HEK293 (cell line): Measurements from ENCODE around the gene SARNP.

Experiments
- CTCF ChIA-PET: fragments of 350-600 bp; formaldehyde crosslinking; extraction: SDS; loops from one replicate; lab custom pipeline; 2021; ENCODE audit warnings: antibody characterized with exemption; lab: Yijun Ruan, JAX
- POLR2A ChIA-PET: fragments of 300-600 bp; formaldehyde crosslinking; extraction: SDS; loops from one replicate; lab custom pipeline; 2020; ENCODE audit warnings: antibody characterized with exemption, inconsistent platforms; lab: Yijun Ruan, JAX
- H3K27ac ChIP-seq: fragments of 200-500 bp; sonication (Bioruptor generic); 2 replicates; pipeline ENCODE4 v1.5.1; 2014; ENCODE audit warnings: low read depth, low read length, control low read depth, inconsistent platforms; ENCODE audit errors: extremely low read depth
- H3K36me3 ChIP-seq, 2 experiments: fragments of 200-500 bp in 1 of 2; sonication (Bioruptor generic) in 1 of 2; 1 replicate in 1 of 2; 2 replicates in 1 of 2; pipeline ENCODE4 v1.5.1; 2014 to 2017; ENCODE audit warnings: inconsistent platforms in 2 of 2, low read length in 2 of 2; ENCODE audit not compliant: control insufficient read depth in 2 of 2, insufficient read depth in 1 of 2
- H3K4me1 ChIP-seq: fragments of 200-500 bp; sonication (Bioruptor generic); 2 replicates; pipeline ENCODE4 v1.5.1; 2014; ENCODE audit warnings: mild to moderate bottlenecking, low read length, inconsistent platforms; ENCODE audit not compliant: control insufficient read depth, insufficient read depth
- H3K4me3 ChIP-seq: 2 replicates; pipeline ENCODE4 v1.5.1; 2011; ENCODE audit warnings: low read depth, mild to moderate bottlenecking, control low read depth, low read length, moderate library complexity
- H3K9me3 ChIP-seq: fragments of 200-500 bp; sonication (Bioruptor generic); 2 replicates; pipeline ENCODE4 v1.5.1; 2014; ENCODE audit warnings: low read depth, low read length, inconsistent platforms; ENCODE audit not compliant: control insufficient read depth, insufficient read depth
- ELK4 ChIP-seq: IDR thresholded peaks from 2 replicates; pipeline ENCODE4 v1.6.1; 2011; ENCODE audit warnings: mild to moderate bottlenecking, low read depth, low read length, borderline replicate concordance
- GLI2 ChIP-seq: fragments of 450-650 bp; formaldehyde crosslinking; IDR thresholded peaks from 2 replicates; pipeline ENCODE4; 2017; ENCODE audit warnings: missing biosample characterization, missing genetic modification characterization, low read depth, borderline replicate concordance
- GLIS2 ChIP-seq: fragments of 450-650 bp; formaldehyde crosslinking; IDR thresholded peaks from 2 replicates; pipeline ENCODE4 v1.5.1; 2016; ENCODE audit warnings: missing biosample characterization, missing genetic modification characterization
- HIC1 ChIP-seq: fragments of 450-650 bp; formaldehyde crosslinking; IDR thresholded peaks from 2 replicates; pipeline ENCODE4 v1.5.1; 2016; ENCODE audit warnings: missing biosample characterization, missing genetic modification characterization
- HOXC10 ChIP-seq: sonication (generic); formaldehyde crosslinking; IDR thresholded peaks from 2 replicates; pipeline ENCODE4 v1.8.1; 2023; ENCODE audit warnings: mild to moderate bottlenecking, missing genetic modification reagents
- KLF17 ChIP-seq: fragments of 450-650 bp; formaldehyde crosslinking; IDR thresholded peaks from 2 replicates; pipeline ENCODE4 v1.5.1; 2016; ENCODE audit warnings: missing biosample characterization, missing genetic modification characterization
- KLF7 ChIP-seq: fragments of 450-650 bp; formaldehyde crosslinking; IDR thresholded peaks from 2 replicates; pipeline ENCODE4 v1.5.1; 2016; ENCODE audit warnings: missing biosample characterization, missing genetic modification characterization, borderline replicate concordance
- KLF8 ChIP-seq: fragments of 450-650 bp; formaldehyde crosslinking; IDR thresholded peaks from 2 replicates; pipeline ENCODE4 v1.5.1; 2016; ENCODE audit warnings: missing biosample characterization, missing genetic modification characterization
- KLF9 ChIP-seq: fragments of 450-650 bp; formaldehyde crosslinking; IDR thresholded peaks from 2 replicates; pipeline ENCODE4 v1.5.1; 2016; ENCODE audit warnings: missing biosample characterization, missing genetic modification characterization, low read depth
- MZF1 ChIP-seq: fragments of 450-650 bp; formaldehyde crosslinking; IDR thresholded peaks from 2 replicates; pipeline ENCODE4 v1.5.1; 2017; ENCODE audit warnings: missing biosample characterization, missing genetic modification characterization, borderline replicate concordance
- TCF7L2 ChIP-seq: IDR thresholded peaks from 2 replicates; pipeline ENCODE4 v1.6.1; 2011; ENCODE audit warnings: low read depth, mild to moderate bottlenecking, inconsistent platforms, low read length, moderate library complexity, borderline replicate concordance
- WT1 ChIP-seq: fragments of 450-650 bp; formaldehyde crosslinking; IDR thresholded peaks from 2 replicates; pipeline ENCODE4 v1.5.1; 2016; ENCODE audit warnings: missing biosample characterization, missing genetic modification characterization
- ZBTB17 ChIP-seq: fragments of 450-650 bp; formaldehyde crosslinking; IDR thresholded peaks from 2 replicates; pipeline ENCODE4 v1.5.1; 2016; ENCODE audit warnings: missing biosample characterization, missing genetic modification characterization
- ZBTB20 ChIP-seq: fragments of 450-650 bp; formaldehyde crosslinking; IDR thresholded peaks from 2 replicates; pipeline ENCODE4 v1.5.1; 2016; ENCODE audit warnings: missing biosample characterization, missing genetic modification characterization
- ZNF121 ChIP-seq: fragments of 450-650 bp; formaldehyde crosslinking; IDR thresholded peaks from 2 replicates; pipeline ENCODE4 v1.5.1; 2016; ENCODE audit warnings: missing biosample characterization, missing genetic modification characterization
- ZNF146 ChIP-seq: fragments of 450-650 bp; formaldehyde crosslinking; IDR thresholded peaks from 2 replicates; pipeline ENCODE4 v1.5.1; 2016; ENCODE audit warnings: missing biosample characterization, missing genetic modification characterization
- ZNF169 ChIP-seq: fragments of 450-650 bp; formaldehyde crosslinking; IDR thresholded peaks from 2 replicates; pipeline ENCODE4 v1.5.1; 2016; ENCODE audit warnings: missing biosample characterization, missing genetic modification characterization
- ZNF2 ChIP-seq: fragments of 450-650 bp; formaldehyde crosslinking; IDR thresholded peaks from 2 replicates; pipeline ENCODE4 v1.5.1; 2016; ENCODE audit warnings: missing biosample characterization, missing genetic modification characterization
- ZNF24 ChIP-seq: fragments of 450-650 bp; formaldehyde crosslinking; IDR thresholded peaks from 2 replicates; pipeline ENCODE4 v1.5.1; 2016; ENCODE audit warnings: missing biosample characterization, missing genetic modification characterization
- ZNF248 ChIP-seq: fragments of 450-650 bp; formaldehyde crosslinking; IDR thresholded peaks from 2 replicates; pipeline ENCODE4 v1.5.1; 2017; ENCODE audit warnings: missing biosample characterization, missing genetic modification characterization
- ZNF394 ChIP-seq: fragments of 450-650 bp; formaldehyde crosslinking; IDR thresholded peaks from 2 replicates; pipeline ENCODE4 v1.5.1; 2016; ENCODE audit warnings: missing biosample characterization, missing genetic modification characterization, mild to moderate bottlenecking, moderate library complexity, borderline replicate concordance
- ZNF404 ChIP-seq: fragments of 450-650 bp; formaldehyde crosslinking; IDR thresholded peaks from 2 replicates; pipeline ENCODE4 v1.5.1; 2017; ENCODE audit warnings: missing biosample characterization, missing genetic modification characterization
- ZNF416 ChIP-seq: fragments of 450-650 bp; formaldehyde crosslinking; IDR thresholded peaks from 2 replicates; pipeline ENCODE4 v1.5.1; 2016; ENCODE audit warnings: missing biosample characterization, missing genetic modification characterization
- ZNF473 ChIP-seq: fragments of 450-650 bp; formaldehyde crosslinking; IDR thresholded peaks from 2 replicates; pipeline ENCODE4 v1.5.1; 2017; ENCODE audit warnings: missing biosample characterization, missing genetic modification characterization
- ZNF555 ChIP-seq: fragments of 450-650 bp; formaldehyde crosslinking; conservative IDR thresholded peaks from 2 replicates; pipeline ENCODE4 v1.5.1; 2017; ENCODE audit warnings: missing biosample characterization, mild to moderate bottlenecking, missing genetic modification characterization, inconsistent platforms
- ZNF658 ChIP-seq: fragments of 450-650 bp; formaldehyde crosslinking; IDR thresholded peaks from 2 replicates; pipeline ENCODE4; 2016; ENCODE audit warnings: missing biosample characterization, missing genetic modification characterization
- ZNF76 ChIP-seq: fragments of 450-650 bp; formaldehyde crosslinking; IDR thresholded peaks from 2 replicates; pipeline ENCODE4; 2016; ENCODE audit warnings: low read depth, missing biosample characterization, missing genetic modification characterization, borderline replicate concordance
- ZNF843 ChIP-seq: fragments of 450-650 bp; formaldehyde crosslinking; IDR thresholded peaks from 2 replicates; pipeline ENCODE4 v1.5.1; 2016; ENCODE audit warnings: missing biosample characterization, missing genetic modification characterization
- ZXDB ChIP-seq: fragments of 450-650 bp; formaldehyde crosslinking; IDR thresholded peaks from 2 replicates; pipeline ENCODE4 v1.5.1; 2016; ENCODE audit warnings: missing biosample characterization, missing genetic modification characterization
- TF ChIP-seq, protein P1 (sequence below): fragments of 450-650 bp; formaldehyde crosslinking; IDR thresholded peaks from 2 replicates; pipeline ENCODE4 v1.5.1; 2016; ENCODE audit warnings: missing biosample characterization, missing genetic modification characterization

SARNP gene

GRCh38 chr12:55818140-55818728 lies 710 bp upstream of the SARNP start:
- peak; percentile 14; the same call in 1 of the 2 replicates for TF ChIP-seq GLIS2 (tag by site-specific recombination)
- 0 out of 2 replicates have a peak, but pooled peaks have one; percentile 40 for TF ChIP-seq ZNF76 (tag by site-specific recombination)
- TF ChIP-seq ZXDB (tag by site-specific recombination) = peak; percentile 6; the same call in 1 of the 2 replicates
- peak; percentile 34; the same call in 1 of the 2 replicates for TF ChIP-seq KLF17 (tag by site-specific recombination)
- TF ChIP-seq, protein P1, sequence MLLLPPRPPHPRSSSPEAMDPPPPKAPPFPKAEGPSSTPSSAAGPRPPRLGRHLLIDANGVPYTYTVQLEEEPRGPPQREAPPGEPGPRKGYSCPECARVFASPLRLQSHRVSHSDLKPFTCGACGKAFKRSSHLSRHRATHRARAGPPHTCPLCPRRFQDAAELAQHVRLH (tag by site-specific recombination) = peak; percentile 31; the same call in 1 of the 2 replicates
- peak; percentile 27; the same call in 1 of the 2 replicates for TF ChIP-seq ZNF843
- TF ChIP-seq ZBTB17 (tag by site-specific recombination) = peak; percentile 36; the same call in 1 of the 2 replicates
- no peak for TF ChIP-seq ZNF121 (tag by site-specific recombination)
- TF ChIP-seq ZNF2 (tag by site-specific recombination) = peak; percentile 50; the same call in 1 of the 2 replicates
- TF ChIP-seq ZNF169 (tag by site-specific recombination) = no peak
- TF ChIP-seq KLF8 (tag by site-specific recombination) = peak; percentile 91
- no peak for TF ChIP-seq ZNF416 (tag by site-specific recombination)
- peak; percentile 80 for TF ChIP-seq ZNF394 (tag by site-specific recombination)
- TF ChIP-seq KLF7 = peak; percentile 84; the same call in 1 of the 2 replicates
- no peak for TF ChIP-seq ZNF404 (tag by site-specific recombination)
- 0 out of 2 replicates have a peak, but pooled peaks have one; percentile 27 for TF ChIP-seq MZF1
- TF ChIP-seq ZBTB20 (tag by site-specific recombination) = peak; percentile 12; the same call in 1 of the 2 replicates
- TF ChIP-seq KLF9 (tag by site-specific recombination) = peak; percentile 82
- ChIA-PET POLR2A (interaction anchor here (0.5 to 6.8 kb wide), 32 partner anchors 8 to 933 kb away, joined by 3 to 170 read pairs (median 4); partner anchors contain the start of genes BLOC1S1, CD63, DNAJC14 and ESYT1), CTCF (interaction anchor here (0.6 to 7.0 kb wide), 9 partner anchors 12 to 122 kb away, joined by 3 to 67 read pairs (median 4); partner anchors contain the start of gene DGKA)
- Histone ChIP-seq H3K9me3 (no peaks in the 10 kb centered on the region), H3K4me1 (peaks cover 6% of the 10 kb centered on the region; the same call in 1 of the 2 replicates), H3K27ac (peak overlapping the region; percentile 44), H3K4me3 (peak overlapping the region; percentile 83), H3K36me3 (peaks cover 51 to 69% of the 10 kb centered on the region in 2 experiments)

DNA sequence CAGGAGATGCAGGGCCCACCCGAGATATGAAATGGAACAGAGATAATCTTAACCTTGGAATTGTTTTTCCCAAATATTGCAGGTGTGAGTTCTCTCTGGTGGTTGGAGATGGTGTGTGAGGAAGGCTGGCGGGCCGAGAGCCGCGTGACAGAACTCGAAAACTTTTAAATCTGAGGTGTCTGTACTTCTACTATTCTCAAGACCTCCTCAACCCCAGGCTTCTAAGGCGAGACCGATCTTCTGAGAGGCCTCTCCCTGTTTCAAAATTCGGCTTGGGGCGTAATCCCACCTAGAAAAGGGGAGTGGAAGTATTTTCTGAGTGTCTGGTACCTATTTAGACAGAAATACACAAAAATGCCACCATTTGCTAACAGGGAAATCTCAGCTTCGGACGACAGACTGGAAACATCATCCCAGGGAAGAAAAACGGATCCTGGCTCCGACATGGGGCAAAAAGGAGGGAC lies 611 bp downstream of the SARNP start:
- POLR2A ChIA-PET = interaction anchor here (0.7 to 6.8 kb wide), 17 partner anchors 9 to 311 kb away, joined by 3 to 170 read pairs (median 7); partner anchors contain the start of genes BLOC1S1, DNAJC14, ESYT1 and PA2G4
- Histone ChIP-seq H3K9me3 (no peaks in the 10 kb centered on the region), H3K36me3 (peaks cover 50 to 57% of the 10 kb centered on the region in 2 experiments), H3K4me1 (peaks cover 6% of the 10 kb centered on the region; the same call in 1 of the 2 replicates), H3K4me3 (peak overlapping the region; percentile 71), H3K27ac (peak overlapping the region; percentile 72)
- CTCF ChIA-PET = interaction anchor here (0.5 to 7.0 kb wide), 4 partner anchors 30 to 109 kb away, joined by 4 to 67 read pairs (median 8); no protein-coding TSS in a partner anchor
- TF ChIP-seq ZBTB17 (tag by site-specific recombination) (no peak), ZNF2 (tag by site-specific recombination) (no peak), ZNF473 (no peak), ZNF555 (tag by site-specific recombination) (no peak), ELK4 (no peak), ZNF404 (tag by site-specific recombination) (no peak), TCF7L2 (no peak), WT1 (tag by site-specific recombination) (no peak), ZNF658 (tag by site-specific recombination) (no peak), HOXC10 (CRISPR knock-in tag) (no peak), ZXDB (tag by site-specific recombination) (no peak), KLF8 (tag by site-specific recombination) (no peak), GLI2 (no peak), ZNF24 (tag by site-specific recombination) (no peak), HIC1 (tag by site-specific recombination) (no peak), ZNF248 (tag by site-specific recombination) (no peak), ZNF146 (no peak)
